Activated CD4-positive, alpha-beta memory T cell treated with anti-CD3 and anti-CD28 coated beads, Interleukin-2, amount 10 ng/mL, durations not matched to agents 7 days and 5 days (primary cell): ENCODE measurements around the gene SMIM36. TPM values are rescaled to one million over a fixed set of nuclear protein-coding genes. Genes with fewer than 3 reads are reported as not detected.

Experiments
- CTCF ChIA-PET: fragments of 350-600 bp; sonication (Branson Sonifier 250); formaldehyde crosslinking; loops from one replicate; lab custom pipeline; 2021; ENCODE audit warnings: antibody characterized with exemption, inconsistent platforms; lab: Charles Lee
- POLR2A ChIA-PET: fragments of 350-600 bp; sonication (Branson Sonifier 250); formaldehyde crosslinking; loops from one replicate; lab custom pipeline; 2021; ENCODE audit warnings: antibody characterized with exemption; lab: Charles Lee
- DNase-seq: peaks from one replicate; pipeline ENCODE4 v3.0.0-alpha.2; 2020
- H3K27ac Mint-ChIP-seq: one replicate; pipeline ENCODE4 v1.8.0; 2021; ENCODE audit warnings: mild to moderate bottlenecking, mixed read lengths
- H3K27me3 Mint-ChIP-seq: one replicate; pipeline ENCODE4 v1.8.0; 2021; ENCODE audit warnings: mixed read lengths
- H3K36me3 Mint-ChIP-seq: one replicate; pipeline ENCODE4 v1.8.0; 2021; ENCODE audit warnings: low read depth, mixed read lengths
- H3K4me1 Mint-ChIP-seq: one replicate; pipeline ENCODE4 v1.8.0; 2021; ENCODE audit warnings: mixed read lengths
- H3K4me3 Mint-ChIP-seq: one replicate; pipeline ENCODE4 v1.8.0; 2021; ENCODE audit warnings: mild to moderate bottlenecking, mixed read lengths
- H3K9me3 Mint-ChIP-seq: one replicate; pipeline ENCODE4 v1.8.0; 2021; ENCODE audit warnings: mixed read lengths
- total RNA-seq, 2 experiments: library from RNA; stranded (reverse); gene quantifications; one replicate each; pipeline ENCODE4 v1.2.3, GENCODE V29; 2021

SMIM36 gene
- total RNA-seq, 2 experiments from 2014 or later, result not detected

DNA sequence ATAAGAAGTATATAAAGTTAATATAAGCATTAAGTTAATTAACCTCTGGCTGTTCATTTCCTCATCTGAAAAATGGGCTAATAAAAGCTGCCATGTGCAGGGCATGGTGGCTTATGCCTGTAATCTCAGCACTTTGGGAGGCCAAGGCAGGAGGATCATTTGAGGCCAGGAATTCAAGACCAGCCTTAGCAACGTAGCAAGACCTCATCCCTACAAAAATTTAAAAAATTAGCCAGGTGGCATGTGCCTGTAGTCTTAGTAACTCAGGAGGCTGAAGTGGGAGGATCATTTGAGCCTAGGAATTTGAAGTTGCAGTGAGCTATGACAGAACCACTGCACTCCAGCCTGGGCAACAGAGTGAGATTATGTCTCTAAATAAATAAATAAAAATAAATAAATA, 49.0 kb downstream of the SMIM36 start:
- Mint-ChIP-seq H3K9me3 (peaks cover 2% of the 10 kb centered on the region), H3K27me3 (no peaks in the 10 kb centered on the region), H3K4me1 (peaks cover 20% of the 10 kb centered on the region), H3K36me3 (no peaks in the 10 kb centered on the region), H3K4me3 (no peak overlapping the region), H3K27ac (no peak overlapping the region)
- ChIA-PET CTCF (no interaction called here), POLR2A (no interaction called here)
- no peak for DNase-seq

- Mint-ChIP-seq H3K4me3 (no peak overlapping the region), H3K27ac (no peak overlapping the region), H3K36me3 (no peaks in the 10 kb centered on the region), H3K9me3 (peaks cover 5% of the 10 kb centered on the region), H3K27me3 (peaks cover 2% of the 10 kb centered on the region), H3K4me1 (peaks cover 20% of the 10 kb centered on the region)
- CTCF ChIA-PET, result no interaction called here
- DNase-seq, result peak; percentile 26
- POLR2A ChIA-PET, result no interaction called here
Observed at GRCh38 chr17:55458978-55459377, 52.3 kb downstream of the SMIM36 start.

DNA sequence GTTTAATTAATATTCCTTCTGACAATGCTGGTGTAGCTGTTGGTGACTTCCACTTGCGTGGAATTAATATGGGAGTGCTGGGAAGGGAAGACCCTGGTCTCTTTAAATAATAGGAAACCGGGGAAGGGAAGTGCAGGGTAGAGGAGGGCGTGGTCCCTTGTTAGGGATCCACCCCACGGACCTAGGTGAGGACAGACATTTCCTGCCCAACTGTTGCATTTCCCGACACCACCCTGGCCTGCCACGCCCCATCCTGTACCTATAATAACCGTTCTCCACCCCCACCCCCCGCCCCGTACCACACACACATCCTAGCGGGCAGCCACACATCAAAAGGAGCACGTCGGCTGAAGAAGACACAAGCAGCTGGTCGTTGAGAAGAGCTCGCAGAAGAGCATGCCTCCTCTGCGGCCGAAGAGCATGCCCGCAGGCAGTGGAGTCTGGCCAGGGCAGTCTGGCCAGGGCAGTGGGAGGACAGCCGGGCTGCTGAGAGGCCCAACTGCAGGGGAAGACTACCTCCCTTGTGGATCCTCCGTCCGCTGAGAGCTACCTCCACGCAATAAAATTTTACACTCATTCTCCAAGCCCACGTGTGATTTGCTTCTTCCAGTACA, 52.9 kb downstream of the SMIM36 start:
- H3K4me1 Mint-ChIP-seq, result peaks cover 18% of the 10 kb centered on the region
- no peaks in the 10 kb centered on the region for H3K36me3 Mint-ChIP-seq
- no peak overlapping the region for H3K4me3 Mint-ChIP-seq
- peaks cover 5% of the 10 kb centered on the region for H3K27me3 Mint-ChIP-seq
- POLR2A ChIA-PET, result no interaction called here
- H3K27ac Mint-ChIP-seq, result no peak overlapping the region
- no peak for DNase-seq
- H3K9me3 Mint-ChIP-seq, result peaks cover 5% of the 10 kb centered on the region
- CTCF ChIA-PET, result no interaction called here

GRCh38 chr17:55456307-55457240, 54.7 kb downstream of the SMIM36 start:
- H3K9me3 Mint-ChIP-seq, result peaks cover 5% of the 10 kb centered on the region
- POLR2A ChIA-PET, result no interaction called here
- no peak overlapping the region for H3K4me3 Mint-ChIP-seq
- H3K4me1 Mint-ChIP-seq, result peaks cover 29% of the 10 kb centered on the region
- no peak overlapping the region for H3K27ac Mint-ChIP-seq
- CTCF ChIA-PET, result no interaction called here
- peaks cover 5% of the 10 kb centered on the region for H3K27me3 Mint-ChIP-seq
- H3K36me3 Mint-ChIP-seq, result no peaks in the 10 kb centered on the region
- no peak for DNase-seq

- CTCF ChIA-PET, result no interaction called here
- Mint-ChIP-seq H3K4me1 (peaks cover 32% of the 10 kb centered on the region), H3K4me3 (no peak overlapping the region), H3K36me3 (no peaks in the 10 kb centered on the region), H3K9me3 (peaks cover 5% of the 10 kb centered on the region), H3K27me3 (peaks cover 7% of the 10 kb centered on the region), H3K27ac (no peak overlapping the region)
- POLR2A ChIA-PET, result no interaction called here
- no peak for DNase-seq
Observed at GRCh38 chr17:55454906-55455474, 56.3 kb downstream of the SMIM36 start.

- H3K27ac Mint-ChIP-seq, result no peak overlapping the region
- CTCF ChIA-PET, result no interaction called here
- peaks cover 5% of the 10 kb centered on the region for H3K9me3 Mint-ChIP-seq
Observed at GRCh38 chr17:55453839-55454557, 57.3 kb downstream of the SMIM36 start.

GRCh38 chr17:55452139-55452790, 59.0 kb downstream of the SMIM36 start:
- Mint-ChIP-seq H3K4me3 (no peak overlapping the region), H3K36me3 (no peaks in the 10 kb centered on the region), H3K9me3 (peaks cover 3% of the 10 kb centered on the region), H3K27me3 (peaks cover 7% of the 10 kb centered on the region), H3K27ac (no peak overlapping the region), H3K4me1 (peaks cover 17% of the 10 kb centered on the region)
- ChIA-PET POLR2A (no interaction called here), CTCF (no interaction called here)
- no peak for DNase-seq

More at GRCh38 chr17:55453839-55454557, 57.3 kb downstream of the SMIM36 start:
- Mint-ChIP-seq H3K4me1 (peaks cover 30% of the 10 kb centered on the region), H3K36me3 (no peaks in the 10 kb centered on the region), H3K27me3 (peaks cover 7% of the 10 kb centered on the region), H3K4me3 (no peak overlapping the region)
- POLR2A ChIA-PET, result no interaction called here
- no peak for DNase-seq

DNA sequence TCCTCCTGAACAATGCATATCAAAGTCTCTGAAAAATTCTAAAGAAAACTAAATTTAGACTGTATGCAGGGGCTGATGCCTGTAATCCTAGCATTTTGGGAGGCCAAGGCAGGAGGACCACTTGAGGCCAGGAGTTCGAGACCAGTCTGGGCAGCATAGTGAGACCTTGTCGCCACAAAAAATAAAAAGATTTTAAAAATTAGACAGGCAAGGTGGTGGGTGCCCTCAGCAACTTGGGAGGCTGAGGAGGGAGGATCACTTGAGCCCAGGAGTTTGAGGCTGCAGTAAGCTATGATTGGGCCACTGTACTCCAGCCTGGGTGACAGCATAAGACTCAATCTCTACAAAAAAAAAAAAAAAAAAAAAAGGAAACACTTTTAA, 59.5 kb downstream of the SMIM36 start:
- ChIA-PET CTCF (no interaction called here), POLR2A (no interaction called here)
- no peak overlapping the region for H3K27ac Mint-ChIP-seq
- peaks cover 7% of the 10 kb centered on the region for H3K27me3 Mint-ChIP-seq
- peaks cover 17% of the 10 kb centered on the region for H3K4me1 Mint-ChIP-seq
- no peak overlapping the region for H3K4me3 Mint-ChIP-seq
- DNase-seq, result no peak
- H3K9me3 Mint-ChIP-seq, result peaks cover under 1% of the 10 kb centered on the region
- no peaks in the 10 kb centered on the region for H3K36me3 Mint-ChIP-seq

DNA sequence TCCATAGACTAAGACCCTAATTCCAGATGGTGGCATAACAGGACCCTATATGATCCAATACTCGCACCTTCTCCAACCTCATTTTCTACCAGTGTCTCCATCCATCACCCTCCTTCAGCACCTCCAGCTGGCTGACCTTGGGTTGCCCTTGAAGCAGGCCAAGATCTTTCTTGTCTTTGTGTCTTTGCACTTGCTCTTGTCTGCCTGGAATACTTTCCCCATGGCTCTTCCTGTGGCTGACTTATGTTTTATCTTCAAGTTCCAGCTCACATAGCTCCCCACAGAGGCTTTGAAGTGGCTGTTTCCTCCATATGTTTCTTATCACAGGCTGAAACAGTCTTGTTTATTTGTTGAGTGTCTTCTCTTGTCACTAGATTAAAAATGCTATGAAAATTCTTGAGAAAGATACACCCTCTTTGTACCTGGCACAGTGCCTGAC, 60.0 kb downstream of the SMIM36 start:
- no peak overlapping the region for H3K27ac Mint-ChIP-seq
- peaks cover 7% of the 10 kb centered on the region for H3K27me3 Mint-ChIP-seq
- ChIA-PET CTCF (no interaction called here), POLR2A (no interaction called here)
- H3K36me3 Mint-ChIP-seq, result no peaks in the 10 kb centered on the region
- no peak for DNase-seq
- no peaks in the 10 kb centered on the region for H3K9me3 Mint-ChIP-seq
- H3K4me3 Mint-ChIP-seq, result no peak overlapping the region
- peaks cover 17% of the 10 kb centered on the region for H3K4me1 Mint-ChIP-seq

DNA sequence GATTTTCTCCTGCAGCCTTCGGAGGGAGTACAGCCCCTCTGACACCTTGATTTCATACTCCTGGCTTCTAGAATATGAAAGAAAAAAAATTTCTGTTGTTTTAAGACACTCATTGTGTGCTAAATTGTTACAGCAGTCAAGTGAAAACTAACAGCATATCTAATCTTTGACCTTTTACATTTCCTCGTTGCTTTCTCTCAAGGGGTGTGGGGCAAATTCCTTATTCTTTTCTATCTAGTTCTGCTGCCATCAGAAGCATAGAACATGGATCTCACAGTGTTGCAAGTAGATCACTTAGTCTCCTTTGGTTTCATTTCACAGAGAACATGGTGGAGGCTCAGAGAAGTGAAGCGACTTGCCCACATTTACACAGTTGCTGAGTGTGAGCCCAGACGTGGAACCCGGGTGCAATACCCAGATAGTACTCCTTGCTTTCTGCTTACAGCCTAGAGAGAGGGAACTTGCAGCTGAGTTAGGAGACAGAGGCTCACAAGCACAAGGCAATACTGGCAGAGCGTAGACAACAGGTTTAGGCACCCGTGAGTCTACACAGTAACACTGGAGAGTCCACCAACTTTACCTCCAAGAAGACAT, 60.9 kb downstream of the SMIM36 start:
- Mint-ChIP-seq H3K4me3 (no peak overlapping the region), H3K27ac (no peak overlapping the region), H3K9me3 (no peaks in the 10 kb centered on the region), H3K36me3 (no peaks in the 10 kb centered on the region), H3K27me3 (peaks cover 7% of the 10 kb centered on the region), H3K4me1 (peaks cover 17% of the 10 kb centered on the region)
- POLR2A ChIA-PET, result no interaction called here
- CTCF ChIA-PET, result no interaction called here
- no peak for DNase-seq

DNA sequence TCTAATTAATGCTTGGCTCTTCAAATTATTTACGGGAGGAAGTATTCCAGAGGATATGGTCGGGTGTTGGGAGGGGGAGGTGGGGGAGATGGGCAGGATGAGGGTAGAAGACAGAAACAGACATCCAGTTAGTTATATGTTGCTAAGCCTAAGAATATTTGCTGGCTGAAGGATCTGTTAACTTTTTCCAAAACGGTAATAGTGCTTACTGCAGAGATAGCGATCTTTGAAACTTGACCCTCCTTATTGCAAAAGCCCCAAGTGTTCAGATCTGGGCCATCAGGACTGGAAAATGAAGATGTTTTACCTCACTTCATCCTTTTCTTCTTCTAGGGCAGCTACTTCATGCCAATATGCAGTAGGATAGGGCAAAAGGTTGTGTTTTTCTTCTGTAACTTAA, 62.6 kb downstream of the SMIM36 start:
- CTCF ChIA-PET, result no interaction called here
- Mint-ChIP-seq H3K27ac (no peak overlapping the region), H3K4me1 (peaks cover 14% of the 10 kb centered on the region), H3K36me3 (no peaks in the 10 kb centered on the region), H3K9me3 (no peaks in the 10 kb centered on the region), H3K27me3 (peaks cover 2% of the 10 kb centered on the region), H3K4me3 (no peak overlapping the region)
- POLR2A ChIA-PET, result no interaction called here
- DNase-seq, result no peak

- no peaks in the 10 kb centered on the region for H3K36me3 Mint-ChIP-seq
- no peak overlapping the region for H3K4me3 Mint-ChIP-seq
- H3K4me1 Mint-ChIP-seq, result peaks cover 3% of the 10 kb centered on the region
- no peak for DNase-seq
- H3K27me3 Mint-ChIP-seq, result peaks cover 2% of the 10 kb centered on the region
- no peaks in the 10 kb centered on the region for H3K9me3 Mint-ChIP-seq
- ChIA-PET POLR2A (no interaction called here), CTCF (interaction anchor here (0.9 kb wide), 1 partner anchor 90 kb away, joined by 3 read pairs; no protein-coding TSS in a partner anchor)
- H3K27ac Mint-ChIP-seq, result no peak overlapping the region
Observed at GRCh38 chr17:55446581-55447205, 64.6 kb downstream of the SMIM36 start.
